ENCODE measurements around the gene MYADM.

DNA sequence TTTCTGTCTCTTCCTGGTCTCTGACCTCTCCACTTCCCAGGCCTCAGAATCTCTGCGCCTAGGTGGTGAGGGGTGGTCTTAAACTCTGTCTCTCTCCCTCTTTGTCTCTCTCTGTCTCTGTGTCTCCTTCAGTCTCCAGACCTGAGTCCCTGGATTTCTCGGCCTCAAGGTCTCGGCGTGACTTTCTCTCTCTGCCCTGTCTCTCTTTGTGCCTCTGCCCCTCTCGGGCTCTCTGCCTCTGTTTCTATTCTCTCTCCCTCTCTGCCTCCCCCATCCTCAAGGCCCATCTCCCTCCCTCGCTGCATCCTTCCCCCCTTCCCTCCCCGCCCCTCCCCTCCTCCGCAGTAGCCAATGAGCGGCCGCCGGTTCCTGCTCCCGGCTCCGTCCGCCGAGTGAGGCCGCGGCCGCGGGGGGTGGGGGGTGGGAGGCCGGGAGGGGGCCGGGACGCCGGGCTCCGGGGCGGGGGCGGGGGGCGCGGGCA lies 41.3 kb downstream of the MYADM start, which contains the start of gene CACNG7:
- TF ChIP-seq POLR2A (IDR thresholded peaks at IDR 0.05) = no peak
- TF ChIP-seq CTCF (IDR thresholded peaks at IDR 0.05) = no peak

Measured in lower leg skin (tissue), 3 donors.